RWPE2 (cell line): ENCODE data around the gene BACE2.

Source experiments
- ATAC-seq: fragments of 200-7000 bp; cut with Tn5 transposase; 3 replicates; pipeline ENCODE4 v1.9.1; 2021; ENCODE audit warnings: low read depth
- DNase-seq: peaks from one replicate; pipeline ENCODE4 v3.0.0-alpha.2; 2020; ENCODE audit warnings: low spot score
- H3K27ac ChIP-seq: fragments of 450-650 bp; 2 replicates; pipeline ENCODE4 v1.5.1; 2017; ENCODE audit warnings: mild to moderate bottlenecking; ENCODE audit not compliant: poor library complexity, severe bottlenecking
- H3K27me3 ChIP-seq: fragments of 250-450 bp; sonication (Bioruptor Pico); 2 replicates; pipeline ENCODE4 v1.5.1; 2021; ENCODE audit warnings: mild to moderate bottlenecking, moderate library complexity; ENCODE audit not compliant: insufficient read depth, poor library complexity, severe bottlenecking
- H3K36me3 ChIP-seq: fragments of 250-450 bp; sonication (Bioruptor Pico); 2 replicates; pipeline ENCODE4 v1.5.1; 2020; ENCODE audit warnings: low read depth, mild to moderate bottlenecking, moderate library complexity
- H3K4me1 ChIP-seq: fragments of 250-450 bp; sonication (Bioruptor Pico); 2 replicates; pipeline ENCODE4 v1.5.1; 2021; ENCODE audit warnings: mild to moderate bottlenecking, moderate library complexity; ENCODE audit not compliant: insufficient read depth, poor library complexity, severe bottlenecking
- H3K4me3 ChIP-seq: fragments of 250-450 bp; sonication (Bioruptor Pico); 2 replicates; pipeline ENCODE4 v1.5.1; 2021; ENCODE audit warnings: mild to moderate bottlenecking, moderate library complexity; ENCODE audit not compliant: severe bottlenecking
- H3K9me3 ChIP-seq: fragments of 250-450 bp; sonication (Bioruptor Pico); 2 replicates; pipeline ENCODE4 v1.5.1; 2021; ENCODE audit warnings: mild to moderate bottlenecking, moderate library complexity; ENCODE audit not compliant: severe bottlenecking
- TF ChIP-seq, protein P1 (sequence below): fragments of 450-650 bp; IDR thresholded peaks from one replicate; pipeline ENCODE4 v1.5.1; 2017; ENCODE audit warnings: mild to moderate bottlenecking, moderate library complexity; ENCODE audit not compliant: poor library complexity, severe bottlenecking

BACE2 gene

DNA sequence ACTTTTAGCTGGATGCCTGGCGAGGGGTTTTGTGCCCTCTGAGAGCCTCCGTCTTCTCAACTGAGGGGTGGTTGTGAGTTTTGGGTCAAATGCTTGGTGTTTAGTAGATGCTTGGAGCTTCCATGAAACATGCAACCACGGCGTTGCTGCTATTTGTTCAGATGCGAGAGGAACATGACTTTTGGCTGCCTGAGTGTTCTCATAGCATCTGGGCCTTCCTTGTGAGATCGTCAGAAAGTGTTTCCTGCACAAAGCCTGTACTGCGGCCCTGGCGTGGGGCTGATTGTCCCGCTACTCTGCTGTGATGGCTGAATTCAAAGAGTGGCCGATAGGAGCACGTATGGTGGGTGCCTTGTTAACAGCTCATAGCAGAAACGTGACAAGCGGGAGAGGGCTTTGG is 78.8 kb downstream of the BACE2 start:
- H3K9me3 ChIP-seq: no peaks in the 10 kb centered on the region
- no peaks in the 10 kb centered on the region for H3K4me1 ChIP-seq
- DNase-seq (no peak), ATAC-seq (no peak)
- H3K36me3 ChIP-seq: peaks cover 18% of the 10 kb centered on the region
- H3K27ac ChIP-seq: no peak overlapping the region
- TF ChIP-seq, protein P1, sequence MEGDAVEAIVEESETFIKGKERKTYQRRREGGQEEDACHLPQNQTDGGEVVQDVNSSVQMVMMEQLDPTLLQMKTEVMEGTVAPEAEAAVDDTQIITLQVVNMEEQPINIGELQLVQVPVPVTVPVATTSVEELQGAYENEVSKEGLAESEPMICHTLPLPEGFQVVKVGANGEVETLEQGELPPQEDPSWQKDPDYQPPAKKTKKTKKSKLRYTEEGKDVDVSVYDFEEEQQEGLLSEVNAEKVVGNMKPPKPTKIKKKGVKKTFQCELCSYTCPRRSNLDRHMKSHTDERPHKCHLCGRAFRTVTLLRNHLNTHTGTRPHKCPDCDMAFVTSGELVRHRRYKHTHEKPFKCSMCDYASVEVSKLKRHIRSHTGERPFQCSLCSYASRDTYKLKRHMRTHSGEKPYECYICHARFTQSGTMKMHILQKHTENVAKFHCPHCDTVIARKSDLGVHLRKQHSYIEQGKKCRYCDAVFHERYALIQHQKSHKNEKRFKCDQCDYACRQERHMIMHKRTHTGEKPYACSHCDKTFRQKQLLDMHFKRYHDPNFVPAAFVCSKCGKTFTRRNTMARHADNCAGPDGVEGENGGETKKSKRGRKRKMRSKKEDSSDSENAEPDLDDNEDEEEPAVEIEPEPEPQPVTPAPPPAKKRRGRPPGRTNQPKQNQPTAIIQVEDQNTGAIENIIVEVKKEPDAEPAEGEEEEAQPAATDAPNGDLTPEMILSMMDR: no peak
- H3K27me3 ChIP-seq: no peaks in the 10 kb centered on the region
- H3K4me3 ChIP-seq: no peak overlapping the region

DNA sequence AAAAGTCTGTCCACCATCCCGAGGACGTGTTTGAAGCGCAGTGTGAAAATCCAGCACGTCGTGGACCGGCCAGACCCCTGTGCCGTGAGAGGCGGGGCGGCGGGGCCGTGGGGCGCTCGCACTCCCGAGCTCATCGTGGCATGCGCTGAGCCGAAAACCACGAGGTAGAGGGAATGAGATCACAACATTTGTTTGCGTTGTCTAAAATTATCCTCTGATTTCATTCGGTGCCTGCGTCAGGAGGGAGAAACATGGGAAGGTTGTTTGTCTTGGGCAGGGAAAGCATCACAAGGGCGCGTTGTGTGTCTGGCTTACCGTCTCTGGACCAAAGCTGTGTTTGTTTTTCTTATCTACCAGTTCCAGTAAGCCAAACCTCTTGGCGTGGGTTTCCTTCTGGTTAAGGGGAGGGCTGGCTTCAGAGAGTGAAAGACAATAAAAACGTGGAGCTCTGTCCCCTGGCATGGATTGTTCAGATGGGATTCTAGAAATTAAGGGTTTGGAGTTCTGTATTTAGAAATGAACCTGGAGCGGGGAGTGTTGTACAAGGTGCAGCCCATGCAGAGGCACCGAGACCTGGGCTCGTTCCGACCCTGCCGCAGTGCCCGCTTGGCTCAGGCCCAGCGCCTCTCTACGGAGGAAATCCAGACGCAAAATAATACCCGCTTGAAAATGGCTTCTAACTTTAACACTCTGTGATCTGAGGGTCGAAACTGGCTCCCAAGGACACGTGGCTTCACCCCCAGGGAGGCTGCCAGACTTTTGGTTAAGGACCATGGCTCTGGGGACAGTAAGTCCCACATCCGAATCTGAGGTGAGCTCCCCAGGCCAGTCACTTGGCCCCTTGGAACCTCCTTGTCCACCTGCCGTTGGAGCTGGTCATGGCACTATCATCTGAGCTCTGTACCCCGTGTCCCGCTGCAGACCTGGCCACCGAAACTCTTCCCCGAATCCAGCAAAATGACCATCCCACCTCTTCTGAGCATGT is 79.9 kb downstream of the BACE2 start:
- H3K36me3 ChIP-seq: peaks cover 18% of the 10 kb centered on the region
- no peaks in the 10 kb centered on the region for H3K9me3 ChIP-seq
- DNase-seq: no peak
- H3K27me3 ChIP-seq: no peaks in the 10 kb centered on the region
- no peaks in the 10 kb centered on the region for H3K4me1 ChIP-seq
- no peak for ATAC-seq
- no peak overlapping the region for H3K27ac ChIP-seq
- TF ChIP-seq, protein P1: no peak
- no peak overlapping the region for H3K4me3 ChIP-seq

DNA sequence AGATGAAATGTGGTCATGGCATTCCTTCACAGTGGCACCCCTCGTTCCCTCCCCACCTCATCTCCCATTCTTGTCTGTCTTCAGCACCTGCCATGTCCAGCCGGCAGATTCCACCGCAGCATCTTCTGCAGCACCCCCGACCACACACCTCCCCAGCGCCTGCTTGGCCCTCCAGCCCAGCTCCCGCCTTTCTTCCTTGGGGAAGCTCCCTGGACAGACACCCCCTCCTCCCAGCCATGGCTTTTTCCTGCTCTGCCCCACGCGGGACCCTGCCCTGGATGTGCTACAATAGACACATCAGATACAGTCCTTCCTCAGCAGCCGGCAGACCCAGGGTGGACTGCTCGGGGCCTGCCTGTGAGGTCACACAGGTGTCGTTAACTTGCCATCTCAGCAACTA is 81.5 kb downstream of the BACE2 start:
- Histone ChIP-seq H3K9me3 (no peaks in the 10 kb centered on the region), H3K4me1 (no peaks in the 10 kb centered on the region), H3K27me3 (no peaks in the 10 kb centered on the region), H3K36me3 (peaks cover 8% of the 10 kb centered on the region), H3K27ac (no peak overlapping the region), H3K4me3 (no peak overlapping the region)
- TF ChIP-seq, protein P1: no peak
- DNase-seq (no peak), ATAC-seq (no peak)

DNA sequence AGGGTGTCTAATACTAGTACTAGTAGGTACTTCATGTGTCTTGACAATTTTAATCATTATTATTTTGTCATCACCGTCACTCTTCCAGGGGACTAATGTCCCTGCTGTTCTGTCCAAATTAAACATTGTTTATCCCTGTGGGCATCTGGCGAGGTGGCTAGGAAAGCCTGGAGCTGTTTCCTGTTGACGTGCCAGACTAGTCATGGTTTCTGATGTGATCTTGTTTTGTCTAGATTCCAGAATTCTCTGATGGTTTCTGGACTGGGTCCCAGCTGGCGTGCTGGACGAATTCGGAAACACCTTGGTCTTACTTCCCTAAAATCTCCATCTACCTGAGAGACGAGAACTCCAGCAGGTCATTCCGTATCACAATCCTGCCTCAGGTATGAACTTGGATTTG is 82.6 kb downstream of the BACE2 start:
- Histone ChIP-seq H3K4me1 (no peaks in the 10 kb centered on the region), H3K27ac (no peak overlapping the region), H3K27me3 (no peaks in the 10 kb centered on the region), H3K36me3 (peaks cover 8% of the 10 kb centered on the region), H3K4me3 (no peak overlapping the region), H3K9me3 (no peaks in the 10 kb centered on the region)
- DNase-seq (no peak), ATAC-seq (no peak)
- TF ChIP-seq, protein P1: no peak
